NCI-H82 (cell line): ENCODE results near the gene CPNE8.
"Not testable (repeated sequence)": the region's sequence is repeated elsewhere in the genome, so short reads cannot be mapped to it uniquely, and the experiment has no call there.

Experiments used
- DNase-seq: peaks from one replicate; lab custom pipeline; 2025; lab: John Stamatoyannopoulos, UW

Gene CPNE8

DNA sequence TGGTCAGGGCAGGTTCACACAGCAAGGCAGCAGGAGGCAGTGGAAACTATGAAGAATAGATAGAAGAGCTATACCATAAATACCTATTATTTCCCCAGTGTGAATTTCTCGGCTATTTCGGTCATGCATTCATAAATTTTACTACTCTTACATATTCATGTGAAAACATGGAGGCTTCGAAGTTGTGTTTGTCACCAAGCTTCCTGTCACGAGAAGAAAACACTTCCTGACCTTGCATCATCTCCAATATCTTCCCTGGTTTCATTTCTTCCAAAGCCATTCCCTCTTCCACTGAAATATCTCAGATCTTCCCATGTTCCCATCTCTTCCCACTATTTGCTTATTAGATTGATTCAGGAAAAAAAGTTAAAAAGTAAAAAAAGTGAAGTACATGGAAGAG lies 80.4 kb downstream of the CPNE8 start:
- DNase-seq, result no peak

DNA sequence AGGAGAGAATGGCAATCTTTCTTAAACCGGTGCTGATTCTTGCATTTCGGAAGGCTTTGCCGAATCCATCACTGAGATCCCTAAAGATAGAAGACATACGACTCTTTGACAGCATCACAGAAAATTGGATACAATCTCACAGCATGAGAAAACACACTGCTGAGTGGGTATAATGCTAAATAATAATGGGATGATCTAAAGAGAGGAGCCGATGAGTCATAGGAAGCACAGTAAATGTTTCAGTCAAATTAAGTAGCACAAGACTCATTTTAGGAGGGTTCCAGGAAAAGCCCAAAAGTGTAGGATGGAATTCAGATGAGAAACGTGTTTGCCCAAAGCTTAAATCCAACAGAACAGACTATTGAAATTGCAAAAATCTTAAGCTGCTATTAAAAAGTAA lies 81.7 kb downstream of the CPNE8 start:
- DNase-seq, result no peak

DNA sequence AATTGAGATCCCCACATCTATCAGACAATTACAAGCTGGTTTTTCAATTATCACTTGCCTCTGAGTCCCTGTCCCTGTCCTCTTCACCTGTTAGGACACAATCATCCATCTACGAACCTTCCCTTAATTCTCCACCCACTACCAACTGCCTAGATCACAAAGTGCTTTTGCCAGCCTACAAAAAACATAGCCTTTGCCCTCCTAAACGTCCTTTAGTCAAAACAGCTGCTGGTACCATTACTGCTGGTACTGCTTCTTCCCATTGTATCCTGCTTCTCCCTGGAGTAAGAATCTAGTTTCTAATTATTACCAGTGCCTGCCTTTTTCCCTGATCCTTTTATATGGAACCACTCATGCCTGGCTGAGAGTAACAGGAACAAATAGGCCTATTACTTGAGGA lies 82.1 kb downstream of the CPNE8 start:
- DNase-seq, result no peak

DNA sequence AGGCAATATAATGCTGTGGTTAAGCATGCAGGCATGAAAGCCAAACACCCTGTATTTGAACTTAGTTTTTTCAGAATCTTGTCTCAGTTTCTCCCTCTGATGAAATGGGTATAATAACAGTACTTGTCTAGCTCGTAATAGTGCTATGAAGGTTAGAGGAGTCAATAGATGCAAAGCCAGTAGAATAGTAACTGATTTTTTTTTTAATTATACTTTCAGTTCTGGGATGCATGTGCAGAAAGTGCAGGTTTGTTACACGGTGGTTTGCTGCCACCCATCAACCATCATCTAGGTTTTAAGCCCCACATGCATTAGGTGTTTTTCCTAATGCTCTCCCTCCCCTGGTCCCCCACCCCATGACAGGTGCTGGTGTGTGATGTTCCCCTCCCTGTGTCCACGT lies 87.4 kb downstream of the CPNE8 start:
- no peak for DNase-seq

- no peak for DNase-seq
Observed at GRCh38 chr12:38813923-38814322, 91.5 kb downstream of the CPNE8 start.

DNA sequence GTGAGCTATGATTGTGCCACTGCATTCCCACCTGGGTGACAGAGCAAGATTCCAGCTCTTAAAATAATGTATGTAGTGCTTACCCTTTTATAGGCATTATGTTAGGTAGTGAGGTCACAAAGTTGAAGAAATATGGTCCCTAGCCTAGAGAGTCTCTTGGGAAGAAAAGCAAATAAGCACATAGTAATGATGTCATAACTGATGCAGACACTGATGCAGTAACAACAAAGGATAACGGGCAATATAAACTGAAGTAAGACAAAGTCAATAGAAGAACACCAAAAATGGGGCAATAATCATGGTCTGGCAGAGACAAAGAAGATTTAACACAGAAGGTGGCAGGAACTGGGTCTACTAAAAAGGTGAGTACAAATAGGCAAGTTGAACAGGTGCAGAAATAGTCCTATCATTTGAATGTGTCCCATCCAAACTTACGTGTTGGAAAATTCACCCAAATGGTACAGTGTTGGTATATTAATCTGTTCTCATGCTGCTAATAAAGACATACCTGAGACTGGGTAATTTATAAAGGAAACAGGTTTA lies 93.5 kb downstream of the CPNE8 start:
- DNase-seq, result no peak

DNA sequence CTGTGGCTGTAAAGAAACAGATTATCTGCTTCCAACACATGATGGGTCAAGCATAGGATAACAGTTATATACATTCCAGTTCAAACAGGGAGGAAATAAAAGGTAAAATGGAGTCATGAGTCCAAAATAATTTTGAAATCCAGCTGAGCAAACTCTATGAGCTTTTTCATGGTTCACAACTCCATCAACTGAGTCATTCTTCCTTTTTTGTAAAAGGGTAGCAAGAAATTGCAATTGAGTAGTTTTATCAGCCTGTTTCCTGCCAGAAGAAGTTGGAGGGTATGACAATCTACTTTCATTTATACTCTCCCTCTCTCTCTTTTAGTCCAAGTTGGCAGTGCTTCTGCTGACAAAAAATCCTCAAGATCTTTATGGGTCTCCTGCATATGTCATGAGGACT lies 95.6 kb downstream of the CPNE8 start:
- no peak for DNase-seq

DNA sequence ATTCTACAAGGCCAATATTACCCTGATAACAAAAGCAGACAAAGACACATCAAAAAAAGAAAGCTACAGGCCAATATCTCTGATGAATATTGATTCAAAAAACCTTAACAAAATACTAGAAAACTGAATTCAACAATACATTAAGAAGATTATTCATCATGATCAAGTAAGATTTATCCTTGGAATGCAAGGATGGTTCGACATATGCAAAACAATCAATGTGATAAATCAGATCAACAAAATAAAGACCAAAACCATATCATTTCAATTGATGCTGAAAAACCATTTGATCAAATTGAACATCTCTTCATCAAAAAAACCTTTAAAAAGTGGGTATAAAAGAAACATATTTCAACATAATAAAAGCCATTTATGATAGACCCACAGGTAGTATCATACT lies 117.3 kb downstream of the CPNE8 start:
- DNase-seq, result no peak

DNA sequence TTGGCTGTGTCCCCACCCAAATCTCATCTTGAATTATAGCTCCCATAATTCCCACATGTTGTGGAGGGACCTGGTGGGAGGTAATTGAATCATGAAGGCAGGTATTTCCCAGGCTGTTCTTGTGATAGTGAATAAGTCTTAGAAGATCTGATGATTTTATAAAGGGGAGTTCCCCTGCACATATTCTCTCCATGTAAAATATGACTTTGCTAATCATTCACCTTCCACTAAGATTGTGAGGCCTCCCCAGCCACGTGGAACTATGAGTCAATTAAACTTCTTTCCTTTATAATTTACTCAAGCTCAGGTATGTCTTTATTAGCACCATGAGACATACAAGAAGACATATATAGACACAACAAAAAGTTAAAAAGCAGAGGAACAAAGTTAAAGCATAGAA lies 120.0 kb downstream of the CPNE8 start:
- no peak for DNase-seq

DNA sequence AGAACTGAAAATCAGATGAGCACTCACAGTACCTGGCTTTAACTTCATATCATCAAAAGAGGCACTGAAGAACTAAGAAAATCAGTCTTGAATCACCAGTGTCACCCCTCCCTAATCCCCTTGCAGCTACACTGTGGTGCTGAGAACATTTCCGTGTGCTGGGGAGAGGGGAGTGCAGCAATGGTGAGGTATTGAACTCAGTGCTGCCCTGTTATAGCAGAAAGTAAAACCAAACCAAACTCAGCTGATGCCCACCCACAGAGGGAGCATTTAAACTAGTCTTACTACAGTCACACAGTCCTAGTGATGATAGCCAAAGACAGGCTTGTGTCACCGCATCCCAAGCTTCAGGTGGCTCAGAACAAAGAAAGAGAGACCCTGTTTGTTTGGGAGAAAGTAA lies 122.1 kb downstream of the CPNE8 start:
- DNase-seq, result no peak

DNA sequence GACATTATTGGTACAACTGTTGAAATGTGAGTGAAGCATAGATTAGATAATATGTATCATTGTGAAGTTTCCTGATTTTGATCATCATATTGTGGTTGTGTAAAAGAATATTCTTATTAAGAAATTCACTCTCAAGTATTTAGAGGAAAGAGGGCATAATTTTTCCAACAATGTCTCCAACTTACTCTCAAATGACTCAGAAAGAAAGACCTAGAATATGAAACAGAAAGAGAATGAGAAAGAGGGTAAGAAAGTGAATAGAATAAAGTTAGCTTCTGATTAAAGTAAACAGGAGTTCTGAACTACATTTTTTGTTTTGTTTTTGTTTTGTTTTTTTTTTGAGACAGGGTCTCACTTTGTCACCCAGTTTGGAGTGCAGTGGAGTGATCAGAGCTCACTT lies 123.0 kb downstream of the CPNE8 start:
- no peak for DNase-seq

DNA sequence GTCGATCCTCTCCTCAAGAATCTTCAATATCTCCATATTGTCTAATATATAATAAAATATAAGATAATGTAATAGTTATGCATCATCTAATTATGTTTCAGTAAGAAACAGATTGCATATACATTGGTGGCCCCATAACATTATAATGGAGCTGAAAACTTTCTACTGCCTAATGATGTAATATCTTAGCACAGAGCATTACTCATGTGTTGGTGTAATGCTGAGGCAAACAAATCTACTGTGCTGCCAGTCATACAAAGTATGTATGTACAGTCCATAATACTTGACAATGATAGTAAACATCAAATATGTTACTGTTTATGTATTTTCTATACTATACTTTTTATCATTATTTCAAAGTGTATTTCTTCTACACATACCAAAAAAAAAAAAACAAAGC lies 128.7 kb downstream of the CPNE8 start:
- DNase-seq, result no peak

DNA sequence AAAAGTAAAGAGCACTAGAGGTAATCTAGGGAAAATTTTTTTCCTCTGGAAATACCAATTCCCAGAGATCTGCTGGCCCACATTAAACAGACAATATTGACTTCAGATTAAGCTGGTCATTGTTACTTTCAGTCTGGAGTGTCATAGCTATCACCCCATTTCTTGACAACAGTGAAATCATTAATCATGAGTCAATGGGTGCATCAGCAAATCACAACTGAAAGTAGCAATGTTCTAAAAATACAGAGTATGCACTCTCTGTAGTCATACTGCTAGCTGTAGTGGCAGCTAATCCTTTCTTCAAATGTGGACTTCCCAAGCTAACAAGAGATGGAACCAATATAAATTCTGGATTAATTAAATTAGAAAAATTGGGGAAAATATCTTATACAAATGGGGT lies 129.9 kb downstream of the CPNE8 start:
- DNase-seq, result no peak

GRCh38 chr12:38772437-38772836 lies 133.0 kb downstream of the CPNE8 start:
- no peak for DNase-seq

GRCh38 chr12:38771871-38772270 lies 133.5 kb downstream of the CPNE8 start:
- no peak for DNase-seq

DNA sequence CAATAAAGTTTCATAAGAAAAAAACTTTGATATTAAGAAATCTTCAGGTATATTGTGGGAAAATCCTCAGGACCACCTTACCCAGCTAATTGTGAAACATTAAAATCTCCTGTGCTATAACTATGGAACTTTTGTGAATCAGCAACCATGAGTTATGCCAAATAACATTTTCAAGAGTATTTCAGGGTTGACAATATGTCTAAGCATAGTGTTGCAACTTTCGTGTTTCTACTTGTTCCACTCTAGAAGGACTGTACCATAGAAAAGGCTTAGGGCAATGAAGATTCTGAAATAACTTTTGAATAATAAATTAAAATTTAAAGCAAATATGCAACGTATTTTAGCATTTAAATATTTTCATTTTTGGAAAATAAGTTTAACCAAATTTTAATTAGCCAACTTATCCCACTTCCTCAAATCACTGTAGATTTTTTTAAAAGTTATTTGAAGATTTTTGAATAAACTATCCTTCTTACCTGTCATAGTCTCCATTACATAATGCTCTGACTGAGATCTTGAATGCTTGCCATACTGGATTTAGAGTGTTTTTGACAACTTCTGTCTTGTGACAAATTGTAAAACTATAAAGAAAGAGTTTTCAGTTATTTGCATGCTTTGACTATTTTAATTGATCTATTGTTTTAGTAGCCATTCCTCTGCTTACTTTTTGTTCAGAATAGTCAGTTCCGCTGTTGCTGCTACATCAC lies 143.6 kb downstream of the CPNE8 start:
- no peak for DNase-seq

- DNase-seq, result no peak
Observed at GRCh38 chr12:38761111-38761510, 144.3 kb downstream of the CPNE8 start.

- DNase-seq, result no peak
Observed at GRCh38 chr12:38759621-38760020, 145.8 kb downstream of the CPNE8 start.

- DNase-seq, result no peak
Observed at GRCh38 chr12:38746744-38747143, 158.6 kb downstream of the CPNE8 start.

- no peak for DNase-seq
Observed at GRCh38 chr12:38745601-38746000, 159.8 kb downstream of the CPNE8 start.

GRCh38 chr12:38744041-38744440 lies 161.3 kb downstream of the CPNE8 start:
- no peak for DNase-seq

DNA sequence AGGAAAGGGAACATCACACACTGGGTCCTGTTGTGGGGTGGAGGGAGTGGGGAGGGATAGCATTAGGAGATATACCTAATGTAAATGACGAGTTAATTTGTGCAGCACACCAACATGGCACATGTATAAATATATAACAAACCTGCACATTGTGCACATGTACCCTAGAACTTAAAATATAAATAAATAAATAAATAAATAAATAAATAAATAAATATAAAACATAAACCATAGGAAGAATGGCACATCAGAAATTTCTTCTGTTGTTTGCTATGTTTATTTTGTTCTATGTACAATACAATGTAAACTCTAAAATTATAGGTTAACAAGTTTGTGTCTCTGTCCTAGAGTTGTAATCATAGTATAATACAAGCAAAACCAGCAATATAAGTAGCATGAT lies 162.9 kb downstream of the CPNE8 start:
- DNase-seq, result not testable (repeated sequence)

GRCh38 chr12:38736821-38737220 lies 168.6 kb downstream of the CPNE8 start:
- no peak for DNase-seq

DNA sequence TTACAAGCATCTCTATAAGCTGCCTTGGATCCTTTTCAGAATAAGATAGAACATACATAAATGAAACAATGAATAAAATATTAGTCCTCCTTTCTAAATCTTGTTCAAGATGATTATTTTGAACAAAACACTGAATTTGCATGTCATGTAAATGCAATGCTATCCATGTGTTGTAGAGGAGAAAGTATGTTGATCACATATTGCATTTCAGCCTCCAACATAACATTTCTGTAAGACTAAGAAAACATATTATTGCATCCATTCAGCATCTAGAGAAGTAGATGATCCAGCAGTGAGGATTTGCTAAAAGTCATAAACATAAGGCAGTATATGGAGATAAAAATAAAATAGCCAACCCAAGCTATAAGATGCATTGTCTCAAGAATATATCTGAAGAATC lies 172.6 kb downstream of the CPNE8 start:
- no peak for DNase-seq
